GM12878 (cell line): ENCODE measurements around the gene UNC93B1. TPM values are rescaled to one million over a fixed set of nuclear protein-coding genes. Genes with fewer than 3 reads are reported as not detected.

Experiments used
- ATAC-seq: fragments of 200-7000 bp; cut with Tn5 transposase; 3 replicates; pipeline ENCODE4 v1.9.1; 2020; ENCODE audit warnings: mild to moderate bottlenecking, moderate library complexity
- BruUV-seq: library from RNA; stranded (reverse); fragments of 400-500 nt; replicated peaks from 2 replicates; lab custom pipeline; 2021; lab: Mats Ljungman, UMichigan
- CTCF ChIA-PET: fragments of 300-600 bp; sonication (Branson Sonifier 250); formaldehyde crosslinking; extraction: SDS; loops from one replicate; lab custom pipeline; 2021; ENCODE audit warnings: inconsistent platforms; lab: Yijun Ruan, JAX
- POLR2A ChIA-PET: fragments of 350-600 bp; formaldehyde crosslinking; extraction: SDS; loops from one replicate; lab custom pipeline; 2021; ENCODE audit warnings: inconsistent platforms; lab: Charles Lee
- RAD21 ChIA-PET: fragments of 300-600 bp; sonication (Branson Sonifier 250); formaldehyde crosslinking; loops from one replicate; lab custom pipeline; 2023; ENCODE audit warnings: antibody characterized with exemption; ENCODE audit not compliant: unreplicated experiment; lab: Charles Lee
- SMC1A ChIA-PET: fragments of 300-600 bp; sonication (Branson Sonifier 250); formaldehyde crosslinking; loops from one replicate; lab custom pipeline; 2023; ENCODE audit not compliant: unreplicated experiment, uncharacterized antibody; lab: Charles Lee
- DNase-seq: peaks from one replicate; pipeline ENCODE4 v3.0.0-alpha.2; 2011; ENCODE audit warnings: low read depth, low spot score
- FAIRE-seq: peaks from 3 replicates; lab custom pipeline; 2011; peaks lifted over from hg19 to GRCh38; lab: Jason Lieb, UNC
- H2AFZ ChIP-seq: 2 replicates; pipeline ENCODE4 v1.6.0; 2011; ENCODE audit warnings: low read depth, low read length, control low read depth; ENCODE audit not compliant: control insufficient read depth
- H3K27ac ChIP-seq: 2 replicates; pipeline ENCODE4 v1.5.1; 2011; ENCODE audit warnings: control low read depth; ENCODE audit not compliant: control insufficient read depth, insufficient read depth
- H3K27me3 ChIP-seq, 2 experiments: replicated peaks in 1 of 2; 2 replicates each; pipeline versions ENCODE4 v1.6.0 to v1.6.1; 2011; ENCODE audit warnings: low read length in 1 of 2; ENCODE audit not compliant: control insufficient read depth in 2 of 2, insufficient read depth in 2 of 2
- H3K36me3 ChIP-seq, 2 experiments: 2 replicates each; pipeline ENCODE4 v1.5.1; 2011; ENCODE audit warnings: low read length in 1 of 2; ENCODE audit not compliant: control insufficient read depth in 2 of 2, insufficient read depth in 2 of 2
- H3K4me1 ChIP-seq: 2 replicates; pipeline ENCODE4 v1.6.1; 2011; ENCODE audit warnings: mild to moderate bottlenecking, low read length, moderate library complexity, mixed read lengths; ENCODE audit not compliant: control insufficient read depth, insufficient read depth
- H3K4me2 ChIP-seq: 2 replicates; pipeline ENCODE4 v1.6.0; 2011; ENCODE audit warnings: control low read depth; ENCODE audit not compliant: control insufficient read depth, insufficient read depth
- H3K4me3 ChIP-seq: fragments of 200-600 bp; sonication (generic); 2 replicates; pipeline ENCODE4 v1.5.1; 2016
- H3K79me2 ChIP-seq: 2 replicates; pipeline ENCODE4 v1.6.0; 2011; ENCODE audit warnings: low read length; ENCODE audit not compliant: control insufficient read depth, insufficient read depth
- H3K9ac ChIP-seq: 2 replicates; pipeline ENCODE4 v1.8.0; 2011; ENCODE audit warnings: low read length, control low read depth, mixed read lengths; ENCODE audit not compliant: control insufficient read depth, insufficient read depth
- H3K9me3 ChIP-seq: replicated peaks from 3 replicates; pipeline ENCODE4 v1.5.1; 2011; ENCODE audit warnings: mild to moderate bottlenecking, low read length; ENCODE audit not compliant: control insufficient read depth, insufficient read depth
- H4K20me1 ChIP-seq: 2 replicates; pipeline ENCODE4 v1.6.0; 2011; ENCODE audit not compliant: control insufficient read depth, insufficient read depth
- ATF3 ChIP-seq: IDR thresholded peaks from 2 replicates; pipeline ENCODE4 v1.6.1; 2011; ENCODE audit warnings: low read depth, mild to moderate bottlenecking, low read length, moderate library complexity, borderline replicate concordance; ENCODE audit errors: extremely low read depth
- BACH1 ChIP-seq: fragments of 450-650 bp; IDR thresholded peaks from 2 replicates; pipeline ENCODE4 v1.6.1; 2017; ENCODE audit warnings: mild to moderate bottlenecking, borderline replicate concordance
- E2F8 ChIP-seq: fragments of 450-650 bp; IDR thresholded peaks from 2 replicates; pipeline ENCODE4 v1.6.1; 2018; ENCODE audit warnings: mild to moderate bottlenecking, low read depth, moderate library complexity; ENCODE audit not compliant: partially characterized antibody
- IKZF2 ChIP-seq, 2 experiments: fragments of 450-650 bp; IDR thresholded peaks; 2 replicates each; pipeline ENCODE4 v1.6.1; 2017; ENCODE audit warnings: mild to moderate bottlenecking in 2 of 2, moderate library complexity in 2 of 2
- NR2C1 ChIP-seq: fragments of 450-650 bp; IDR thresholded peaks from 2 replicates; pipeline ENCODE4 v1.6.1; 2017; ENCODE audit warnings: antibody characterized with exemption, mild to moderate bottlenecking, moderate library complexity
- RELA ChIP-seq: fragments of 450-650 bp; IDR thresholded peaks from 2 replicates; pipeline ENCODE4 v1.8.0; 2014; ENCODE audit warnings: borderline replicate concordance; ENCODE audit not compliant: partially characterized antibody
- RELB ChIP-seq: fragments of 450-650 bp; IDR thresholded peaks from 2 replicates; pipeline ENCODE4 v1.6.1; 2017; ENCODE audit warnings: low read depth, mild to moderate bottlenecking, moderate library complexity
- SKIL ChIP-seq: fragments of 450-650 bp; IDR thresholded peaks from 2 replicates; pipeline ENCODE4 v1.6.1; 2017; ENCODE audit warnings: mild to moderate bottlenecking, low read depth, inconsistent platforms; ENCODE audit not compliant: poor library complexity, severe bottlenecking
- TARDBP ChIP-seq: IDR thresholded peaks from 2 replicates; pipeline ENCODE4 v1.6.1; 2016; ENCODE audit warnings: borderline replicate concordance
- ZNF592 ChIP-seq: fragments of 450-650 bp; IDR thresholded peaks from 2 replicates; pipeline ENCODE4 v1.6.1; 2017; ENCODE audit warnings: mild to moderate bottlenecking, moderate library complexity
- ZSCAN29 ChIP-seq: fragments of 450-650 bp; IDR thresholded peaks from 2 replicates; pipeline ENCODE4 v1.6.1; 2017; ENCODE audit warnings: mild to moderate bottlenecking, moderate library complexity
- WGBS: methylation state at CpG from one replicate; pipeline ENCODE4 v1.1.6; 2016; ENCODE audit warnings: low lambda C conversion rate; ENCODE audit not compliant: insufficient replicate concordance, insufficient coverage; ENCODE audit errors: missing lambda C conversion rate; 5-methylcytosine and 5-hydroxymethylcytosine counted together
- in situ Hi-C: fragments of 300-500 bp; cut with MboI; formaldehyde crosslinking; loops from 9 replicates; pipeline ENCODE4 v1.14.3; 2018; ENCODE audit warnings: mixed read lengths
- intact Hi-C: fragments of 100-400 bp; cut with micrococcal nuclease; formaldehyde crosslinking; loops from one replicate; pipeline ENCODE4 v1.14.2; 2022; ENCODE audit not compliant: unreplicated experiment
- polyA plus RNA-seq, 11 experiments: library from polyadenylated mRNA; depleted of rRNA in 4 of 11; unstranded in 6 of 11; stranded (reverse) in 5 of 11; fragments of >200 nt; fragmentation: Nextera tagmentation in 4 of 11; fragmentation: Illumina TruSeq in 1 of 11; extraction: Ambion mirVana in 4 of 11; extraction: Trizol in 1 of 11; gene quantifications; 1 replicate in 1 of 11; 2 replicates in 10 of 11; pipeline versions ENCODE4 v1.2.1 to v1.2.3, GENCODE V29; 2011 to 2016; ENCODE audit warnings: inconsistent platforms in 2 of 11, missing spikeins in 2 of 11, low read depth in 1 of 11
- total RNA-seq, 4 experiments: library from RNA; depleted of rRNA in 3 of 4; stranded (reverse); fragments of >200 nt in 3 of 4; fragmentation: Illumina TruSeq in 1 of 4; extraction: Trizol in 1 of 4; gene quantifications; 2 replicates each; pipeline versions ENCODE4 v1.2.1 to v1.2.3, GENCODE V29; 2013 to 2021

Gene UNC93B1
- total and polyA plus RNA-seq, 10 of the 15 experiments (the other 5 are each of a cell fraction or from before 2014, with no cell fraction given): 1.3 to 79.7 (median 36.3) TPM

GRCh38 chr11:68032997-68033707 is 29.3 kb upstream of the UNC93B1 start:
- RAD21 ChIA-PET: no interaction called here
- Histone ChIP-seq H3K79me2 (peaks cover 18% of the 10 kb centered on the region), H3K36me3 (peaks cover 3 to 15% of the 10 kb centered on the region in 2 experiments; a peak in 3 of 4 replicates), H3K4me3 (no peak overlapping the region), H3K9me3 (no peaks in the 10 kb centered on the region), H3K4me2 (no peak overlapping the region), H3K27me3 (no peaks in the 10 kb centered on the region), H3K4me1 (peaks cover 16% of the 10 kb centered on the region), H3K27ac (no peak overlapping the region), H4K20me1 (no peaks in the 10 kb centered on the region), H2AFZ (no peak overlapping the region), H3K9ac (no peak overlapping the region)
- DNase-seq (no peak), FAIRE-seq (no peak), ATAC-seq (no peak)
- intact Hi-C loops: loop anchor here (5.0 kb wide), 1 partner anchor 84 kb away; no protein-coding TSS in a partner anchor
- SMC1A ChIA-PET: no interaction called here
- no TSS peak for BruUV-seq
- CTCF ChIA-PET: no interaction called here
- in situ Hi-C loops: no loop called here
- 96% methylated on average over 25 of the region's 29 CpGs for WGBS
- POLR2A ChIA-PET: no interaction called here
- TF ChIP-seq IKZF2 (IDR thresholded peaks at IDR 0.05) (no peak), RELB (no peak), ATF3 (no peak), ZNF592 (no peak), SKIL (no peak), E2F8 (no peak), TARDBP (no peak), NR2C1 (no peak), BACH1 (no peak), ZSCAN29 (no peak), RELA (no peak)
